ENCODE measurements around the gene MTCL1.

GRCh38 chr18:8810157-8810556 is 104.8 kb downstream of the MTCL1 start:
- TF ChIP-seq, protein P1, sequence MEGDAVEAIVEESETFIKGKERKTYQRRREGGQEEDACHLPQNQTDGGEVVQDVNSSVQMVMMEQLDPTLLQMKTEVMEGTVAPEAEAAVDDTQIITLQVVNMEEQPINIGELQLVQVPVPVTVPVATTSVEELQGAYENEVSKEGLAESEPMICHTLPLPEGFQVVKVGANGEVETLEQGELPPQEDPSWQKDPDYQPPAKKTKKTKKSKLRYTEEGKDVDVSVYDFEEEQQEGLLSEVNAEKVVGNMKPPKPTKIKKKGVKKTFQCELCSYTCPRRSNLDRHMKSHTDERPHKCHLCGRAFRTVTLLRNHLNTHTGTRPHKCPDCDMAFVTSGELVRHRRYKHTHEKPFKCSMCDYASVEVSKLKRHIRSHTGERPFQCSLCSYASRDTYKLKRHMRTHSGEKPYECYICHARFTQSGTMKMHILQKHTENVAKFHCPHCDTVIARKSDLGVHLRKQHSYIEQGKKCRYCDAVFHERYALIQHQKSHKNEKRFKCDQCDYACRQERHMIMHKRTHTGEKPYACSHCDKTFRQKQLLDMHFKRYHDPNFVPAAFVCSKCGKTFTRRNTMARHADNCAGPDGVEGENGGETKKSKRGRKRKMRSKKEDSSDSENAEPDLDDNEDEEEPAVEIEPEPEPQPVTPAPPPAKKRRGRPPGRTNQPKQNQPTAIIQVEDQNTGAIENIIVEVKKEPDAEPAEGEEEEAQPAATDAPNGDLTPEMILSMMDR (IDR thresholded peaks at IDR 0.05; ENCODE audit: low read length): no peak
- no peak for TF ChIP-seq EZH2 (IDR thresholded peaks at IDR 0.05; ENCODE audit: borderline replicate concordance, low read length)
